Measurements from ENCODE around the gene MTFR2.
"Not testable (repeated sequence)": the region's sequence is repeated elsewhere in the genome, so short reads cannot be mapped to it uniquely, and the experiment has no call there.

Gene MTFR2

GRCh38 chr6:136232701-136233100, 17.4 kb downstream of the MTFR2 start:
- no peak for DNase-seq

- no peak for DNase-seq
Measured at GRCh38 chr6:136230219-136230853, 19.8 kb downstream of the MTFR2 start.

- DNase-seq = no peak
Measured at GRCh38 chr6:136228814-136229213, 21.3 kb downstream of the MTFR2 start.

GRCh38 chr6:136226674-136227377, 23.3 kb downstream of the MTFR2 start:
- no peak for DNase-seq

- DNase-seq = peak; percentile 33 to 60
Measured at GRCh38 chr6:136226027-136226673, 24.0 kb downstream of the MTFR2 start.

GRCh38 chr6:136225496-136225895, 24.6 kb downstream of the MTFR2 start:
- DNase-seq = peak; percentile 16 to 28

GRCh38 chr6:136224974-136225373, 25.1 kb downstream of the MTFR2 start:
- not testable (repeated sequence) for DNase-seq

GRCh38 chr6:136216503-136217401, 33.4 kb downstream of the MTFR2 start:
- no peak for DNase-seq

GRCh38 chr6:136213853-136214252, 36.3 kb downstream of the MTFR2 start:
- no peak for DNase-seq

- no peak for DNase-seq
Measured at GRCh38 chr6:136213012-136213539, 37.0 kb downstream of the MTFR2 start.

GRCh38 chr6:136212608-136213007, 37.5 kb downstream of the MTFR2 start:
- DNase-seq = no peak

- no peak for DNase-seq
Measured at GRCh38 chr6:136210398-136211165, 39.5 kb downstream of the MTFR2 start.

- no peak for DNase-seq
Measured at GRCh38 chr6:136209496-136209895, 40.6 kb downstream of the MTFR2 start.

GRCh38 chr6:136208783-136209182, 41.3 kb downstream of the MTFR2 start:
- DNase-seq = no peak

GRCh38 chr6:136201732-136202131, 48.4 kb downstream of the MTFR2 start:
- DNase-seq = no peak

GRCh38 chr6:136192902-136193301, 57.2 kb downstream of the MTFR2 start:
- DNase-seq = no peak

- DNase-seq = no peak
Measured at GRCh38 chr6:136191606-136192312, 58.4 kb downstream of the MTFR2 start.

- DNase-seq = no peak
Measured at GRCh38 chr6:136189104-136189503, 61.0 kb downstream of the MTFR2 start.

GRCh38 chr6:136188486-136188885, 61.6 kb downstream of the MTFR2 start:
- DNase-seq = no peak

GRCh38 chr6:136186363-136186762, 63.7 kb downstream of the MTFR2 start:
- no peak for DNase-seq

GRCh38 chr6:136184738-136185137, 65.4 kb downstream of the MTFR2 start:
- no peak for DNase-seq

Measured in activated CD4-positive, alpha-beta T cell treated with anti-CD3 and anti-CD28 coated beads, Interleukin-2, amount 50 U/mL, for 48 hours (primary cell).